ENCODE data around the gene ITGB4.

GRCh38 chr17:75691801-75692626 lies 29.2 kb upstream of the ITGB4 start:
- TF ChIP-seq CTCF (IDR thresholded peaks at IDR 0.05) (no peak), EZH2phosphoT487 (IDR thresholded peaks at IDR 0.05) (no peak), EZH2 (IDR thresholded peaks at IDR 0.05) (no peak)

All from neural progenitor cell (in vitro differentiated cells).